ENCODE data around the gene CALU.

Gene CALU

DNA sequence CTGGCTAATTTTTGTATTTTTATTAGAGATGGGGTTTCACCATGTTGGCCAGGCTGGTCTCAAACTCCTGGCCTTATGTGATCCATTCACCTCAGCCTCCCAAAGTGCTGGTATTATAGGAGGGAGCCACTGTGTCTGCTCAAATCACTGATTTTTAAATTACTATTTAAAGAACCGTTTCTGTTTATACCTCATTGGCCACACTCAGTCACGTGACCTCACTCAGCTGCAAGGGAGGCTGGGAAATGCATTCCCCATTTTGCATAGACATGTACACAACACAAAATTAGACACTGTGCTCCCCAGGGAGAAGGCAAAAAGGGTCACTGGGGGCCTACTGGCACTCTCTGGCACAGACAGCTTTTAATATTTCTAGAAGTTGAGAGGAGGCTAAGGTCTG lies 13.6 kb upstream of the CALU start:
- DNase-seq (ENCODE audit: low spot score) = no peak
- no peak for TF ChIP-seq CTCF (IDR thresholded peaks at IDR 0.05; ENCODE audit: extremely low read depth, missing control alignments)

DNA sequence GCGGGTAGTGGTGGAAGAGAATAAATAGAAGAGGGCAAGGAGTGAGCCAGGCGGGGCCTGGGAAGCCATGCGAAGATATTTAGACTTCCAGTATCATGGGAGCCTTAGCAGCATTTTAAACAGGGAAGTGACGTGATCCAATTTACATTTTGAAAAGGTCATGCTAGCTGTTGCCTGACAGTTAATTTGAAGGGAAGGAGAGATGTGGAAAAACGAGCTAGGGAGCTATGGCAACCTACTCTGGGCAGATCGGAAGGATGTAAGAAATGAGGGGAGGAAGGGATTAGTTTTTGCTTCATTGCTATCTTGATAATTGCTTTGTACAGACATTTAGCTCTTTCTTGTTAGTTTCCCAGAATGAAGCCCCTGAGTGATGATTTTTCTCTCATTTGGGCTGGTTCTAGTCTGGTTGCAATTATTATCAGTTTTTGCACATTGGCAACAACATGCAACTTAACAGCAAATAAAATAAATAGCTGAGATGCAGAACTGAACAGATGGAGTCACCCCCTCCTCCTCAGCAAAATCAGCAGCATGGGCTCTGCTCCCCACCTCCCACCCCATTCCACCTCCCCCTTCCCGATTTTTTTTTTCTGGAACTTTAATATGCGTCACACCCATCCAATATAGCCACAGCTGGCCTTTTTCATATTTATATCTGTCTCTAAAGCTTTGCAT lies 13.0 kb upstream of the CALU start:
- no peak for DNase-seq (ENCODE audit: low spot score)
- no peak for TF ChIP-seq CTCF (IDR thresholded peaks at IDR 0.05; ENCODE audit: extremely low read depth, missing control alignments)

GRCh38 chr7:128726737-128727072 lies 12.5 kb upstream of the CALU start:
- DNase-seq (ENCODE audit: low spot score) = no peak
- TF ChIP-seq CTCF (IDR thresholded peaks at IDR 0.05; ENCODE audit: extremely low read depth, missing control alignments) = no peak

GRCh38 chr7:128727239-128727638 lies 11.9 kb upstream of the CALU start:
- DNase-seq (ENCODE audit: low spot score) = no peak
- TF ChIP-seq CTCF (IDR thresholded peaks at IDR 0.05; ENCODE audit: extremely low read depth, missing control alignments) = no peak

- no peak for DNase-seq (ENCODE audit: low spot score)
- TF ChIP-seq CTCF (IDR thresholded peaks at IDR 0.05; ENCODE audit: extremely low read depth, missing control alignments) = no peak
Measured at GRCh38 chr7:128728598-128728997, 10.6 kb upstream of the CALU start.

DNA sequence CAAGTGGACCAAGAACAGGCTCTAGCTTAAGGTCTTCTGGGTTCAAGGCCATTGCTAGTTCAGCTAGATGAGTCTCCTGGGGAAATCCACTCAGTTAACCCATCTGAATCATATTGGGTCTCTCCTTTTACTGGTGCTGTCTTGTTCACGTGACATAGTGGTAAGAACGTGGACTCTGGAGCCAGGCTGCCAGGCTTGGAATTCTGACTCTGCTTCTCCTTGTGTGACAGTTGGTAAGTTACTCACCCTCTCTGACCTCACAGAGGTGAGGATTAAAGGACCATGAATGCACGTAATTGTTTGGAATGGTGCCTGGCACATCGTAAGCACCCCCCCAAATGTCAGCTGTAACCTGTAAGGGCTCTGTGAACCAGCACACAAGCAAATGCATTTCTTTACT lies 9.7 kb upstream of the CALU start:
- TF ChIP-seq CTCF (IDR thresholded peaks at IDR 0.05; ENCODE audit: extremely low read depth, missing control alignments) = no peak

GRCh38 chr7:128731184-128731583 lies 8.0 kb upstream of the CALU start:
- no peak for TF ChIP-seq CTCF (IDR thresholded peaks at IDR 0.05; ENCODE audit: extremely low read depth, missing control alignments)
- DNase-seq (ENCODE audit: low spot score) = no peak

More for the DNA sequence above, 9.7 kb upstream of the CALU start:
- DNase-seq (ENCODE audit: low spot score) = no peak
